Thymus (tissue), 11 donors: ENCODE data around the gene GIMAP8. TPM values are rescaled to one million over a fixed set of nuclear protein-coding genes. Genes with fewer than 3 reads are reported as not detected.
A peak's percentile ranks its signal among the peaks of the same experiment; 100 is the strongest.
"Not testable (repeated sequence)": the region's sequence is repeated elsewhere in the genome, so short reads cannot be mapped to it uniquely, and the experiment has no call there.

Experiments used
- DNase-seq, 9 donors: peaks; one replicate each; pipeline ENCODE4 v3.0.0-alpha.2; 2013; ENCODE audit warnings: low spot score in 9 of 9, low read depth in 6 of 9, missing footprints in 1 of 9
- H3K27ac ChIP-seq, 2 donors: one replicate each; pipeline ENCODE4 v1.5.1; 2013; ENCODE audit warnings: control low read depth in 1 of 2, low read depth in 1 of 2, low read length in 1 of 2, mild to moderate bottlenecking in 1 of 2, moderate library complexity in 1 of 2
- H3K27me3 ChIP-seq, 2 donors: one replicate each; pipeline ENCODE4 v1.5.1; 2013; ENCODE audit warnings: low read length in 1 of 2; ENCODE audit not compliant: control insufficient read depth in 2 of 2, insufficient read depth in 1 of 2
- H3K36me3 ChIP-seq, 2 donors: one replicate each; pipeline ENCODE4 v1.5.1; 2013; ENCODE audit warnings: low read length in 1 of 2, mild to moderate bottlenecking in 1 of 2, moderate library complexity in 1 of 2; ENCODE audit not compliant: control insufficient read depth in 2 of 2, insufficient read depth in 2 of 2
- H3K4me1 ChIP-seq, 2 donors: one replicate each; pipeline ENCODE4 v1.5.1; 2013; ENCODE audit warnings: low read length in 2 of 2; ENCODE audit not compliant: control insufficient read depth in 2 of 2, insufficient read depth in 2 of 2
- H3K4me3 ChIP-seq, 2 donors: one replicate each; pipeline ENCODE4 v1.5.1; 2013; ENCODE audit warnings: low read length in 2 of 2, control low read depth in 1 of 2, mild to moderate bottlenecking in 1 of 2
- H3K9me3 ChIP-seq, 2 donors: one replicate each; pipeline ENCODE4 v1.5.1; 2013; ENCODE audit warnings: low read length in 1 of 2, mild to moderate bottlenecking in 1 of 2; ENCODE audit not compliant: control insufficient read depth in 2 of 2, insufficient read depth in 1 of 2
- WGBS: extraction: QIAGEN DNeasy Blood & Tissue Kit; methylation state at CpG from one replicate; pipeline ENCODE4 v1.1.7; 2013; 5-methylcytosine and 5-hydroxymethylcytosine counted together
- polyA plus RNA-seq: library from polyadenylated mRNA; stranded (reverse); fragments of 200-250 nt; gene quantifications from one replicate; pipeline ENCODE4 v1.2.3, GENCODE V29; 2013
- total RNA-seq: library from RNA; stranded (reverse); fragments of 120-200 nt; gene quantifications from one replicate; pipeline ENCODE4 v1.2.4, GENCODE V29; 2013
- donor health status: healthy.

Gene GIMAP8
- total and polyA plus RNA-seq, 2 donors = 6.1 to 7.9 TPM

DNA sequence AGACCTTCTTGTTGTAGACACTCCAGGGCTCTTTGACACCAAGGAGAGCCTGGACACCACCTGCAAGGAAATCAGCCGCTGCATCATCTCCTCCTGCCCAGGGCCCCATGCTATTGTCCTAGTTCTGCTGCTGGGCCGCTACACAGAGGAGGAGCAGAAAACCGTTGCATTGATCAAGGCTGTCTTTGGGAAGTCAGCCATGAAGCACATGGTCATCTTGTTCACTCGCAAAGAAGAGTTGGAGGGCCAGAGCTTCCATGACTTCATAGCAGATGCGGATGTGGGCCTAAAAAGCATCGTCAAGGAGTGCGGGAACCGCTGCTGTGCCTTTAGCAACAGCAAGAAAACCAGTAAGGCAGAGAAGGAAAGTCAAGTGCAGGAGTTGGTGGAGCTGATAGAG lies 69.7 kb downstream of the GIMAP8 start:
- Histone ChIP-seq H3K4me1 (peaks cover 0 to 2% of the 10 kb centered on the region in 2 donors), H3K27ac (peak overlapping the region in 1 of 2 donors; percentile 20), H3K36me3 (peaks cover 7 to 15% of the 10 kb centered on the region in 2 donors), H3K9me3 (no peaks in the 10 kb centered on the region), H3K27me3 (no peaks in the 10 kb centered on the region), H3K4me3 (no peak overlapping the region)
- no peak for DNase-seq
- 97% methylated on average over 8 of the region's 8 CpGs for WGBS

- not testable (repeated sequence) for H3K4me1 ChIP-seq, H3K27ac ChIP-seq, H3K4me3 ChIP-seq, H3K9me3 ChIP-seq, H3K27me3 ChIP-seq, DNase-seq
- 89% methylated on average over 6 of the region's 6 CpGs for WGBS
- H3K36me3 ChIP-seq = peaks cover 7 to 15% of the 10 kb centered on the region in 2 donors
Observed at GRCh38 chr7:150522931-150523330, 72.5 kb downstream of the GIMAP8 start.

DNA sequence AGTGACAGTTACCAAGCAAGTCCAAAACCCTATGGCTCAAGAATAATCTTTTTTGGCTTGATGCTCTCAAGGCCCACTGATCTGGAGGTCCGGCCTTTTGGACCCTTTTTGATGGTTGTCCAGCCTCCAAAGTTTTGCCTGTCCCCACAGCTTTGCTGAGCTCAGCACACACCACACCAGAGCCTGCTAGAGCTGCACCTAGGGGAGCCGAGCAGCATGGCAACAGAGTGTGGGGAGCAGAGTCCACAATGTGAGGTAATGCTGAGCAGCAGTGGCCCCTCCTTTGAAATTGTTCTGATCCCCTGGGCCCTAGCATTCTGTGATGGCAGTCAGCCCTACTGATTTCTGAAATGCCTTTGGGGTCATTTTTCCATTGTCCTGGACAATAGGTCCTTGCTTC lies 73.6 kb downstream of the GIMAP8 start:
- H3K36me3 ChIP-seq = peaks cover 7 to 15% of the 10 kb centered on the region in 2 donors
- H3K9me3 ChIP-seq = no peaks in the 10 kb centered on the region
- H3K4me3 ChIP-seq = no peak overlapping the region
- no peak overlapping the region for H3K27ac ChIP-seq
- H3K27me3 ChIP-seq = no peaks in the 10 kb centered on the region
- WGBS = 85% methylated on average over 2 of the region's 2 CpGs
- DNase-seq = no peak
- no peaks in the 10 kb centered on the region for H3K4me1 ChIP-seq

Other genes starting within 250 kb of the GIMAP8 start
- gene LRRC61, start 127.3 kb upstream of the GIMAP8 start, total RNA-seq = 17.2 TPM
- 11.3 TPM for gene LRRC61, start 127.3 kb upstream of the GIMAP8 start, polyA plus RNA-seq
- gene ACTR3C, start 127.1 kb upstream of the GIMAP8 start, total RNA-seq = 6.2 TPM
- gene ACTR3C, start 127.1 kb upstream of the GIMAP8 start, polyA plus RNA-seq = 2.9 TPM
- 6.5 TPM for gene RARRES2, start 109.0 kb upstream of the GIMAP8 start, total RNA-seq
- gene RARRES2, start 109.0 kb upstream of the GIMAP8 start, polyA plus RNA-seq = 21.9 TPM
- gene REPIN1, start 81.8 kb upstream of the GIMAP8 start, total RNA-seq = 58.9 TPM
- gene REPIN1, start 81.8 kb upstream of the GIMAP8 start, polyA plus RNA-seq = 97.0 TPM
- gene ZNF775, start 71.3 kb upstream of the GIMAP8 start, total RNA-seq = 7.6 TPM
- gene ZNF775, start 71.3 kb upstream of the GIMAP8 start, polyA plus RNA-seq = 6.6 TPM
- gene GIMAP7, start 64.2 kb downstream of the GIMAP8 start, total RNA-seq = 48.1 TPM
- gene GIMAP7, start 64.2 kb downstream of the GIMAP8 start, polyA plus RNA-seq = 69.0 TPM
- 68.5 TPM for gene GIMAP4, start 116.8 kb downstream of the GIMAP8 start, total RNA-seq
- 40.9 TPM for gene GIMAP4, start 116.8 kb downstream of the GIMAP8 start, polyA plus RNA-seq
- 42.4 TPM for gene GIMAP6, start 181.8 kb downstream of the GIMAP8 start, total RNA-seq
- gene GIMAP6, start 181.8 kb downstream of the GIMAP8 start, polyA plus RNA-seq = 20.5 TPM
- gene GIMAP2, start 235.1 kb downstream of the GIMAP8 start, total RNA-seq = 70.4 TPM
- 32.5 TPM for gene GIMAP2, start 235.1 kb downstream of the GIMAP8 start, polyA plus RNA-seq